Vagina (tissue), 2 donors: Measurements from ENCODE around the gene ENTPD6. TPM values are rescaled to one million over a fixed set of nuclear protein-coding genes. Genes with fewer than 3 reads are reported as not detected.

Experiments
- DNase-seq, 2 donors: peaks; one replicate each; pipeline ENCODE4 v3.0.0-alpha.2; 2017; ENCODE audit errors: extremely low spot score in 2 of 2
- H3K27ac ChIP-seq: fragments of 200-600 bp; sonication (generic); one replicate; pipeline ENCODE4 v1.5.1; 2019
- H3K27me3 ChIP-seq: fragments of 200-600 bp; sonication (generic); one replicate; pipeline ENCODE4 v1.5.1; 2019
- H3K36me3 ChIP-seq, 2 donors: fragments of 200-600 bp; sonication (generic); one replicate each; pipeline ENCODE4 v1.5.1; 2017 to 2019
- H3K4me1 ChIP-seq: fragments of 200-600 bp; sonication (generic); one replicate; pipeline ENCODE4 v1.5.1; 2019
- H3K4me3 ChIP-seq, 2 donors: fragments of 200-600 bp; sonication (generic); 1 replicate in 1 of 2; 2 replicates in 1 of 2; pipeline ENCODE4 v1.5.1; 2016 to 2019
- H3K9me3 ChIP-seq: fragments of 200-600 bp; sonication (generic); one replicate; pipeline ENCODE4 v1.5.1; 2019
- CTCF ChIP-seq, 3 experiments: fragments of 450-650 bp in 2 of 3; fragments of 200-600 bp in 1 of 3; sonication (generic) in 1 of 3; IDR thresholded peaks; one replicate each; pipeline ENCODE4 v1.5.1; 2017 to 2019; ENCODE audit warnings: antibody characterized with exemption in 3 of 3, mild to moderate bottlenecking in 2 of 3, moderate library complexity in 2 of 3
- POLR2A ChIP-seq, 2 donors: fragments of 450-650 bp; IDR thresholded peaks; one replicate each; pipeline ENCODE4 v1.6.1; 2017; ENCODE audit warnings: antibody characterized with exemption in 2 of 2, mild to moderate bottlenecking in 2 of 2, moderate library complexity in 2 of 2
- POLR2AphosphoS5 ChIP-seq, 2 donors: sonication (generic); formaldehyde crosslinking; IDR thresholded peaks; one replicate each; pipeline ENCODE4 v1.9.0; 2017; ENCODE audit warnings: antibody characterized with exemption in 2 of 2, mild to moderate bottlenecking in 2 of 2, low read depth in 1 of 2; ENCODE audit not compliant: insufficient read depth in 1 of 2
- intact Hi-C: fragments of 100-400 bp; cut with DNase I; formaldehyde crosslinking; loops from one replicate; pipeline ENCODE4 v1.15.1; 2023
- small RNA-seq: library from RNA; depleted of rRNA; stranded (forward); fragments of <200 nt; gene quantifications from one replicate; pipeline ENCODE3, GENCODE V24; 2016
- total RNA-seq: library from RNA; depleted of rRNA; stranded (reverse); fragments of >200 nt; gene quantifications from one replicate; pipeline ENCODE4 v1.2.3, GENCODE V29; 2016

ENTPD6 gene
- total RNA-seq, 1 donor from 2014 or later = 51.3 TPM

DNA sequence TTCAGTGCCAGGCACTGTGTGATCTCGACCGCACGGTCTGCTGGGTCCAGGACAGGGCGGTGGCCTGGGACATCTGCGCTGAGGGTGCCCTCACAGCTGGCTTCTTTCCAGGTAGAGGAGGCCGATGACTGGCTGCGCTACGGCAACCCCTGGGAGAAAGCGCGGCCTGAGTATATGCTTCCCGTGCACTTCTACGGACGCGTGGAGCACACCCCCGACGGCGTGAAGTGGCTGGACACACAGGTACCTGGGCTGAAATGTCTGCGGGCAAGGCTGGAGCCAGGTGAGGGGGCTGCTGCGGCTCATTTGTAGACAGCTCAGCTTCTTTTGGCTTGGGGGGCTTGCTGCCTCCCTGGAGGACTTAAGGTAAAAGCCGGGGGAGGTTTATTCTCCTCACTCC, 79.0 kb downstream of the ENTPD6 start:
- Histone ChIP-seq H3K36me3 (peaks cover 0 to 77% of the 10 kb centered on the region in 2 donors), H3K9me3 (no peaks in the 10 kb centered on the region), H3K27ac (no peak overlapping the region), H3K4me3 (no peak overlapping the region), H3K27me3 (no peaks in the 10 kb centered on the region), H3K4me1 (peaks cover 8% of the 10 kb centered on the region)
- intact Hi-C loops = no loop called here
- TF ChIP-seq CTCF (IDR thresholded peaks at IDR 0.05) = no peak
- no peak for TF ChIP-seq POLR2A (IDR thresholded peaks at IDR 0.05)
- no peak for TF ChIP-seq POLR2AphosphoS5 (IDR thresholded peaks at IDR 0.05; ENCODE audit: insufficient read depth in 1 of 2, low read depth in 1 of 2)
- no peak for DNase-seq

DNA sequence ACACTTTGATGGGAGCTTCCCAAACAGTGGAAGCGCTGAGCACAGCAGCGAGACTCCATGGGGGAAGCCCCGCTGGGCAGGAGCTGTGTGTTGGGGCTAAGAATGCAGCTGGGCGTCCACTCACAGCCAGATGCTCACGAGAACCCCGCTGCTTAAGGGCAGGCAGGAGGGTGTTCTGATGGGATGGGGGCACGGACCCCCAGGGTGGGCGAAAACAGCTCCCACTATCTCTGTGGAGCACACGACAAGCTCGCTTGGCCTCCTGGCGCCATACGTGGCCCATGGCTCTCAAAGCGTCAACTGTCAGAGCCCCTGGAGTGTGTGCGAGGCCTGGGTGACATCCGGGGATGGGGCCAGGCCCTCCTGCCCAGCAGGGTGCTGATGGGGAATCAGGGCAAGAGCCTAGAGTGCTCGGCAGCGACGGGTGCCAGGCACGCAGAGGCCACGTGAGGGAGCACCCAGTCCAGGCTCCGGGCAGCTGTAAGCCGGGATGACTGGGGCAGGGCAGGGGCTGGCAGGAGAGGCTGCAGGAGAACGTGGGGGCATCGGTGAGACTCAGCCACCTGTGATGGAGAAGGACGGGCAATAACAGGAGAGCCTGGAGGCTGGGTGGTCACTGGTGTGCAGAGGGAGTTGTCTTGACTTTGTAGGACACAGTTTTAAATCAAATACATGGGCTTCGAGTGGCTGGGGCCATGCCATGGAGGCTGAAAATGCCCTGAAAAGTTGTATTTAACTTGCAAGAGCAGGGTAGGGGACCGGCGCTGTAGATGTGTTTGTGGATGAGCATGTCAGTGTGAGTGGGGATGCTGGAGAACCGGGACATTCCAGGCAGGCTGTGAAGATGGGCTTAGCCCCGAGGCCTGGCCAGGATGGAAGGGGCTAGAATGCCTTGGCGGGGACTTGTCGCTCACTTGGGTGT, 79.6 kb downstream of the ENTPD6 start:
- no peak overlapping the region for H3K27ac ChIP-seq
- intact Hi-C loops = no loop called here
- H3K4me1 ChIP-seq = peaks cover 8% of the 10 kb centered on the region
- TF ChIP-seq CTCF (IDR thresholded peaks at IDR 0.05) (no peak), POLR2AphosphoS5 (IDR thresholded peaks at IDR 0.05; ENCODE audit: insufficient read depth in 1 of 2, low read depth in 1 of 2) (no peak), POLR2A (IDR thresholded peaks at IDR 0.05) (no peak)
- no peaks in the 10 kb centered on the region for H3K27me3 ChIP-seq
- H3K4me3 ChIP-seq = no peak overlapping the region
- DNase-seq = no peak
- no peaks in the 10 kb centered on the region for H3K9me3 ChIP-seq
- H3K36me3 ChIP-seq = peaks cover 0 to 78% of the 10 kb centered on the region in 2 donors

DNA sequence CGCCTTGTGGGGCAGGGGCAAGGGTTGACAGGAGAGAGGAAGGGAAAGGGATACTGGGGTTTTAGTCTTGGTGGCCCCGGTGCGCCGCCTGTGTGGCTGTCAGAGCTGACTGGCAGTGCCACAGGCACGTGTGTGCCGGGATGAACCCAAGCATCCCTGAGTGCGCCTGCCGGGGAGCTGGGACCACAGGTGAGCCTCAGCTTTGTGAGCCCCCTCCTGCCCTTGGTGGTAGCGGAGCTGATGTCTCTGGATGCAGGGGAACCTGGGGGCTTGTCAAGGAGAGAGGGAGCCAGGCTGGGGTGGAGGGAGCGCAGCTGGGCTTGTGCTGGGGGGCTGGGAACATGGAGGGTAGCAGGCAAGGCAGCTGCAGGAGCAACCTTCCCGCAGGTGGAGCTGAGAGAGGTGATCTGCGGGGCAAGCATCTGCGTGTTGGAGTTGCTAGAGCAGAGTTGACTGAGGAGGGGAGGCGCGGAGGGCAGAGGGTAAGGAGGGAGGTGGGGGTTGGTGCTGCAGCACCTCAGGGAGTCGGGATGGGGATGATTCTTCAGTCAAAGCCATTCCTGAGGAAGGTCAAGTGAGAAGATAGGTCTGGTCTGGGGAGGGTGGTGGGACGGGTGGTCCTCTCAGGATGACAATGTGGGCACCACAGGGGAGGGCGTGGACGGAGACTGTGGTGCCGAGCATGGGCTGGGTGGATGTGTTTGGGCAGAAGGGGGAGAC, 80.5 kb downstream of the ENTPD6 start:
- H3K4me1 ChIP-seq = peaks cover 8% of the 10 kb centered on the region
- TF ChIP-seq CTCF (IDR thresholded peaks at IDR 0.05) = no peak
- TF ChIP-seq POLR2AphosphoS5 (IDR thresholded peaks at IDR 0.05; ENCODE audit: insufficient read depth in 1 of 2, low read depth in 1 of 2) = no peak
- TF ChIP-seq POLR2A (IDR thresholded peaks at IDR 0.05) = no peak
- peaks cover 0 to 87% of the 10 kb centered on the region in 2 donors for H3K36me3 ChIP-seq
- H3K9me3 ChIP-seq = no peaks in the 10 kb centered on the region
- no peaks in the 10 kb centered on the region for H3K27me3 ChIP-seq
- H3K4me3 ChIP-seq = no peak overlapping the region
- H3K27ac ChIP-seq = no peak overlapping the region
- intact Hi-C loops = no loop called here
- no peak for DNase-seq

Small RNA genes within 50 kb of the gene (small RNA-seq; reads per million reads assigned to genes)
- gene AL035252.4 (not detected), gene AL121772.2 (not detected), gene RF00019 (not detected)

Other genes with a start within 250 kb of the ENTPD6 start
- gene CST7, start 246.4 kb upstream of the ENTPD6 start, total RNA-seq = 3.7 TPM
- 29.7 TPM for gene APMAP, start 203.0 kb upstream of the ENTPD6 start, total RNA-seq
- gene ACSS1, start 137.6 kb upstream of the ENTPD6 start, total RNA-seq = 26.3 TPM
- not detected for gene VSX1, start 113.6 kb upstream of the ENTPD6 start, total RNA-seq
- 117 TPM for gene PYGB, start 52.4 kb downstream of the ENTPD6 start, total RNA-seq
- gene ABHD12, start 195.1 kb downstream of the ENTPD6 start, total RNA-seq = 36.6 TPM
- 2.0 TPM for gene GINS1, start 212.0 kb downstream of the ENTPD6 start, total RNA-seq